SU-DHL-6 (cell line): ENCODE measurements around the gene WTAP.

Experiments
- EZH2phosphoT487 ChIP-seq: fragments of 200-600 bp; sonication (generic), shearing (Covaris generic); conservative IDR thresholded peaks from 2 replicates; pipeline ENCODE4 v1.6.1; 2018; ENCODE audit warnings: mild to moderate bottlenecking, antibody characterized with exemption, low read length, moderate library complexity, mixed read lengths
- TF ChIP-seq, protein P1 (sequence below): fragments of 200-600 bp; sonication (generic); IDR thresholded peaks from one replicate; pipeline ENCODE4 v1.5.1; 2017; ENCODE audit warnings: antibody characterized with exemption, mild to moderate bottlenecking, low read length, moderate library complexity; ENCODE audit not compliant: insufficient read depth, poor library complexity, severe bottlenecking

DNA sequence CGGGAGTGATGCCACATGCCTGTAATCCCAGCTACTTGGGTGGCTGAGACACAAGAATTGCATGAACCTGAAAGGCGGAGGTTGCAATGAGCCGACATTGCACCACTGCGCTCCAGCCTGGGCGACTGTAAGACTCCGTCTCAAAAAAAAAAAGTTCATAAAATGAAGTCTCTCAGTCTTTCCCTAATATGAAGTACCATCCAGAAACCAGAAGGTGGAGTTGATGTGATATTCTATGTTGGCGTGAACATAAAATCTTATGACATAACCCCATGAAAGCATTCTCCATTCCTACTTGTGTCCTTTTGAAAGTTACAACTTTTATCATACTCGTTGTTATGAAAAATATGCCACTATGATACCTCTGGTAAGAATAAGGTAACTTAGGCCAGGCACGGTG, 40.0 kb upstream of the WTAP start:
- TF ChIP-seq, protein P1, sequence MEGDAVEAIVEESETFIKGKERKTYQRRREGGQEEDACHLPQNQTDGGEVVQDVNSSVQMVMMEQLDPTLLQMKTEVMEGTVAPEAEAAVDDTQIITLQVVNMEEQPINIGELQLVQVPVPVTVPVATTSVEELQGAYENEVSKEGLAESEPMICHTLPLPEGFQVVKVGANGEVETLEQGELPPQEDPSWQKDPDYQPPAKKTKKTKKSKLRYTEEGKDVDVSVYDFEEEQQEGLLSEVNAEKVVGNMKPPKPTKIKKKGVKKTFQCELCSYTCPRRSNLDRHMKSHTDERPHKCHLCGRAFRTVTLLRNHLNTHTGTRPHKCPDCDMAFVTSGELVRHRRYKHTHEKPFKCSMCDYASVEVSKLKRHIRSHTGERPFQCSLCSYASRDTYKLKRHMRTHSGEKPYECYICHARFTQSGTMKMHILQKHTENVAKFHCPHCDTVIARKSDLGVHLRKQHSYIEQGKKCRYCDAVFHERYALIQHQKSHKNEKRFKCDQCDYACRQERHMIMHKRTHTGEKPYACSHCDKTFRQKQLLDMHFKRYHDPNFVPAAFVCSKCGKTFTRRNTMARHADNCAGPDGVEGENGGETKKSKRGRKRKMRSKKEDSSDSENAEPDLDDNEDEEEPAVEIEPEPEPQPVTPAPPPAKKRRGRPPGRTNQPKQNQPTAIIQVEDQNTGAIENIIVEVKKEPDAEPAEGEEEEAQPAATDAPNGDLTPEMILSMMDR: no peak
- no peak for TF ChIP-seq EZH2phosphoT487
